Measurements from ENCODE around the gene EIF2B1. TPM values are rescaled to one million over a fixed set of nuclear protein-coding genes. Genes with fewer than 3 reads are reported as not detected.

Gene EIF2B1
- total RNA-seq (2021) (42.9 to 48.3 TPM (median 46.5 TPM) in 3 replicates), Bru-seq, nascent RNA (percentile 71 among the genes with signal in this experiment)
- long read RNA-seq, experiment 1, transcript EIF2B1-201 (9 exons, 2,477 nt): major isoform, 331 of 380 reads
- long read RNA-seq, experiment 1, partial matches to known transcripts: 16 of 380 reads
- long read RNA-seq, experiment 1, other reads (novel, unspliced or antisense): 33 of 380 reads
- long read RNA-seq, experiment 2, partial matches to known transcripts: 8 of 64 reads
- long read RNA-seq, experiment 2, other reads (novel, unspliced or antisense): 56 of 64 reads
- long read RNA-seq, experiment 3, transcript EIF2B1-201 (9 exons, 2,477 nt): major isoform, 196 of 224 reads
- long read RNA-seq, experiment 3, partial matches to known transcripts: 1 of 224 reads
- long read RNA-seq, experiment 3, other reads (novel, unspliced or antisense): 27 of 224 reads

DNA sequence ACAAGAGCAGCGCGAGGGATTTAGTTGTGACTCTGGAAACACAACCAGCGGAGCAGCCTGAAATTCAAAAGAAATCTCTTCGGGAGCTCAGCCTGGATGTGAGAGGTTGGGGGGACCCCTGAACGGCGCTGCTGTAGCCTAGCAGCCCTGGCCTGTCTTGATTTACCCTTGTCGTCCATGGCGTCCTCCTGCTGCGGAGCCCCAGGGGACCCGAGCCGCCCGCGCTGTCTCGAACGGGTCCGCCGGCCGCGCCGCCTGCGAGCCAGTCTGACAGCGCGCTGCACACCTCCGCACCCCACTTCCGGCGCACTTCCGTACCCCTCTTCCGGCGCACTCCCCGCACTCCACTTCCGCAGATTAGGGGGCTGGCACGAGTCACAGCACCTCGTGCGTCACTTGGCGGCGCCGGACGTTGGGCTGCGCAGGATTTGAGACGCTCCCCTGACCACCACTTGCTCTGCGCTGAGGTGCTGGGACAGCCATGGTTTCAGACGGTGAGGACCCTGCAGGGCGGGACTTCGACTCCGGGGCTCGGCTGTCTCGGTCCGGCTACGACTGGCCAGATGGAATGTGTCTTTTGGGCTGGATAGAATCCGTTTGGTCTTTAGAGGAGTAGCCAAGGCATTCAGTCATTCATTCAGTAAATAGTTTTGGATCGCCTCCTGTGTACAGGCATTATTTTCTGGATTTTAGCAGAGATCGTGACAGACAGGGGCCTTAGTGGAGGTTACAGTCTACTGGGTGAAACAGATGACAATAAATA lies at the start of gene EIF2B1, which contains the start of gene GTF2H3:
TSS of gene EIF2B1 (minus strand) at position 308 of the 763 bp plus-strand sequence. CDS start at position 179, 129 bp downstream.
TSS of gene GTF2H3 (plus strand) at position 451 of the 763 bp plus-strand sequence. CDS start at position 482, 31 bp downstream.
- peak; percentile 98 for ATAC-seq
- Mint-ChIP-seq H3K27ac (peak within 1 kb of the TSS; percentile 100), H3K27me3 (ENCODE audit: low read depth) (no peaks in the 10 kb centered on the region), H3K36me3 (peaks cover 26% of the 10 kb centered on the region), H3K9me3 (no peaks in the 10 kb centered on the region), H3K4me1 (peaks cover 13% of the 10 kb centered on the region), H3K4me3 (peak within 1 kb of the TSS; percentile 99)
- CTCF ChIA-PET: interaction anchor here (0.6 to 1.4 kb wide), 2 partner anchors 15 to 33 kb away, joined by 3 to 4 read pairs; no protein-coding TSS in a partner anchor
- peak; percentile 98 for DNase-seq (ENCODE audit: low spot score)
- POLR2A ChIA-PET: no interaction called here
- TF ChIP-seq SMAD4 (CRISPR knock-in tag; IDR thresholded peaks at IDR 0.05) (no peak), GABPB1 (CRISPR knock-in tag; IDR thresholded peaks at IDR 0.05) (peak; percentile 95), ZNF281 (CRISPR knock-in tag; IDR thresholded peaks at IDR 0.05) (no peak), ZNF416 (CRISPR knock-in tag; IDR thresholded peaks at IDR 0.05) (no peak), TP53 (CRISPR knock-in tag; IDR thresholded peaks at IDR 0.05) (no peak), ZNF121 (CRISPR knock-in tag; IDR thresholded peaks at IDR 0.05) (no peak), SMAD3 (CRISPR knock-in tag; IDR thresholded peaks at IDR 0.05; ENCODE audit: borderline replicate concordance) (peak; percentile 67; the same call in 1 of the 2 replicates), ZMAT4 (CRISPR knock-in tag; IDR thresholded peaks at IDR 0.05) (no peak), E2F1 (CRISPR knock-in tag; IDR thresholded peaks at IDR 0.05) (no peak), CDX4 (CRISPR knock-in tag; IDR thresholded peaks at IDR 0.05; ENCODE audit: borderline replicate concordance) (no peak), ZNF263 (CRISPR knock-in tag; IDR thresholded peaks at IDR 0.05; ENCODE audit: low read depth) (no peak), KAT7 (CRISPR knock-in tag; IDR thresholded peaks at IDR 0.05; ENCODE audit: borderline replicate concordance) (no peak)
- TF ChIP-seq, protein P1, sequence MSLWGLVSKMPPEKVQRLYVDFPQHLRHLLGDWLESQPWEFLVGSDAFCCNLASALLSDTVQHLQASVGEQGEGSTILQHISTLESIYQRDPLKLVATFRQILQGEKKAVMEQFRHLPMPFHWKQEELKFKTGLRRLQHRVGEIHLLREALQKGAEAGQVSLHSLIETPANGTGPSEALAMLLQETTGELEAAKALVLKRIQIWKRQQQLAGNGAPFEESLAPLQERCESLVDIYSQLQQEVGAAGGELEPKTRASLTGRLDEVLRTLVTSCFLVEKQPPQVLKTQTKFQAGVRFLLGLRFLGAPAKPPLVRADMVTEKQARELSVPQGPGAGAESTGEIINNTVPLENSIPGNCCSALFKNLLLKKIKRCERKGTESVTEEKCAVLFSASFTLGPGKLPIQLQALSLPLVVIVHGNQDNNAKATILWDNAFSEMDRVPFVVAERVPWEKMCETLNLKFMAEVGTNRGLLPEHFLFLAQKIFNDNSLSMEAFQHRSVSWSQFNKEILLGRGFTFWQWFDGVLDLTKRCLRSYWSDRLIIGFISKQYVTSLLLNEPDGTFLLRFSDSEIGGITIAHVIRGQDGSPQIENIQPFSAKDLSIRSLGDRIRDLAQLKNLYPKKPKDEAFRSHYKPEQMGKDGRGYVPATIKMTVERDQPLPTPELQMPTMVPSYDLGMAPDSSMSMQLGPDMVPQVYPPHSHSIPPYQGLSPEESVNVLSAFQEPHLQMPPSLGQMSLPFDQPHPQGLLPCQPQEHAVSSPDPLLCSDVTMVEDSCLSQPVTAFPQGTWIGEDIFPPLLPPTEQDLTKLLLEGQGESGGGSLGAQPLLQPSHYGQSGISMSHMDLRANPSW (CRISPR knock-in tag; conservative IDR thresholded peaks at IDR 0.05; ENCODE audit: low read depth): no peak
- TF ChIP-seq, protein P2, sequence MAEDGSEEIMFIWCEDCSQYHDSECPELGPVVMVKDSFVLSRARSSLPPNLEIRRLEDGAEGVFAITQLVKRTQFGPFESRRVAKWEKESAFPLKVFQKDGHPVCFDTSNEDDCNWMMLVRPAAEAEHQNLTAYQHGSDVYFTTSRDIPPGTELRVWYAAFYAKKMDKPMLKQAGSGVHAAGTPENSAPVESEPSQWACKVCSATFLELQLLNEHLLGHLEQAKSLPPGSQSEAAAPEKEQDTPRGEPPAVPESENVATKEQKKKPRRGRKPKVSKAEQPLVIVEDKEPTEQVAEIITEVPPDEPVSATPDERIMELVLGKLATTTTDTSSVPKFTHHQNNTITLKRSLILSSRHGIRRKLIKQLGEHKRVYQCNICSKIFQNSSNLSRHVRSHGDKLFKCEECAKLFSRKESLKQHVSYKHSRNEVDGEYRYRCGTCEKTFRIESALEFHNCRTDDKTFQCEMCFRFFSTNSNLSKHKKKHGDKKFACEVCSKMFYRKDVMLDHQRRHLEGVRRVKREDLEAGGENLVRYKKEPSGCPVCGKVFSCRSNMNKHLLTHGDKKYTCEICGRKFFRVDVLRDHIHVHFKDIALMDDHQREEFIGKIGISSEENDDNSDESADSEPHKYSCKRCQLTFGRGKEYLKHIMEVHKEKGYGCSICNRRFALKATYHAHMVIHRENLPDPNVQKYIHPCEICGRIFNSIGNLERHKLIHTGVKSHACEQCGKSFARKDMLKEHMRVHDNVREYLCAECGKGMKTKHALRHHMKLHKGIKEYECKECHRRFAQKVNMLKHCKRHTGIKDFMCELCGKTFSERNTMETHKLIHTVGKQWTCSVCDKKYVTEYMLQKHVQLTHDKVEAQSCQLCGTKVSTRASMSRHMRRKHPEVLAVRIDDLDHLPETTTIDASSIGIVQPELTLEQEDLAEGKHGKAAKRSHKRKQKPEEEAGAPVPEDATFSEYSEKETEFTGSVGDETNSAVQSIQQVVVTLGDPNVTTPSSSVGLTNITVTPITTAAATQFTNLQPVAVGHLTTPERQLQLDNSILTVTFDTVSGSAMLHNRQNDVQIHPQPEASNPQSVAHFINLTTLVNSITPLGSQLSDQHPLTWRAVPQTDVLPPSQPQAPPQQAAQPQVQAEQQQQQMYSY (CRISPR knock-in tag; IDR thresholded peaks at IDR 0.05): no peak
- TF ChIP-seq, protein P3, sequence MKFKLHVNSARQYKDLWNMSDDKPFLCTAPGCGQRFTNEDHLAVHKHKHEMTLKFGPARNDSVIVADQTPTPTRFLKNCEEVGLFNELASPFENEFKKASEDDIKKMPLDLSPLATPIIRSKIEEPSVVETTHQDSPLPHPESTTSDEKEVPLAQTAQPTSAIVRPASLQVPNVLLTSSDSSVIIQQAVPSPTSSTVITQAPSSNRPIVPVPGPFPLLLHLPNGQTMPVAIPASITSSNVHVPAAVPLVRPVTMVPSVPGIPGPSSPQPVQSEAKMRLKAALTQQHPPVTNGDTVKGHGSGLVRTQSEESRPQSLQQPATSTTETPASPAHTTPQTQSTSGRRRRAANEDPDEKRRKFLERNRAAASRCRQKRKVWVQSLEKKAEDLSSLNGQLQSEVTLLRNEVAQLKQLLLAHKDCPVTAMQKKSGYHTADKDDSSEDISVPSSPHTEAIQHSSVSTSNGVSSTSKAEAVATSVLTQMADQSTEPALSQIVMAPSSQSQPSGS (CRISPR knock-in tag; IDR thresholded peaks at IDR 0.05; ENCODE audit: borderline replicate concordance, low read depth): no peak
- TF ChIP-seq, protein P4, sequence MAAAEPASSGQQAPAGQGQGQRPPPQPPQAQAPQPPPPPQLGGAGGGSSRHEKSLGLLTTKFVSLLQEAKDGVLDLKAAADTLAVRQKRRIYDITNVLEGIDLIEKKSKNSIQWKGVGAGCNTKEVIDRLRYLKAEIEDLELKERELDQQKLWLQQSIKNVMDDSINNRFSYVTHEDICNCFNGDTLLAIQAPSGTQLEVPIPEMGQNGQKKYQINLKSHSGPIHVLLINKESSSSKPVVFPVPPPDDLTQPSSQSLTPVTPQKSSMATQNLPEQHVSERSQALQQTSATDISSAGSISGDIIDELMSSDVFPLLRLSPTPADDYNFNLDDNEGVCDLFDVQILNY (CRISPR knock-in tag; IDR thresholded peaks at IDR 0.05): no peak
- TF ChIP-seq, protein P5, sequence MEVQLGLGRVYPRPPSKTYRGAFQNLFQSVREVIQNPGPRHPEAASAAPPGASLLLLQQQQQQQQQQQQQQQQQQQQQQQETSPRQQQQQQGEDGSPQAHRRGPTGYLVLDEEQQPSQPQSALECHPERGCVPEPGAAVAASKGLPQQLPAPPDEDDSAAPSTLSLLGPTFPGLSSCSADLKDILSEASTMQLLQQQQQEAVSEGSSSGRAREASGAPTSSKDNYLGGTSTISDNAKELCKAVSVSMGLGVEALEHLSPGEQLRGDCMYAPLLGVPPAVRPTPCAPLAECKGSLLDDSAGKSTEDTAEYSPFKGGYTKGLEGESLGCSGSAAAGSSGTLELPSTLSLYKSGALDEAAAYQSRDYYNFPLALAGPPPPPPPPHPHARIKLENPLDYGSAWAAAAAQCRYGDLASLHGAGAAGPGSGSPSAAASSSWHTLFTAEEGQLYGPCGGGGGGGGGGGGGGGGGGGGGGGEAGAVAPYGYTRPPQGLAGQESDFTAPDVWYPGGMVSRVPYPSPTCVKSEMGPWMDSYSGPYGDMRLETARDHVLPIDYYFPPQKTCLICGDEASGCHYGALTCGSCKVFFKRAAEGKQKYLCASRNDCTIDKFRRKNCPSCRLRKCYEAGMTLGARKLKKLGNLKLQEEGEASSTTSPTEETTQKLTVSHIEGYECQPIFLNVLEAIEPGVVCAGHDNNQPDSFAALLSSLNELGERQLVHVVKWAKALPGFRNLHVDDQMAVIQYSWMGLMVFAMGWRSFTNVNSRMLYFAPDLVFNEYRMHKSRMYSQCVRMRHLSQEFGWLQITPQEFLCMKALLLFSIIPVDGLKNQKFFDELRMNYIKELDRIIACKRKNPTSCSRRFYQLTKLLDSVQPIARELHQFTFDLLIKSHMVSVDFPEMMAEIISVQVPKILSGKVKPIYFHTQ (CRISPR knock-in tag; IDR thresholded peaks at IDR 0.05): no peak

Measured in WTC11 (cell line).